HG03558 (cell line): ENCODE measurements around the gene GALE.

Experiments
- ATAC-seq: cut with Tn5 transposase; IDR thresholded peaks from one replicate; pipeline ENCODE4 v1.9.1; 2021; ENCODE audit warnings: moderate number of reproducible peaks; ENCODE audit not compliant: unreplicated experiment; ENCODE audit errors: extremely low read depth

GALE gene

GRCh38 chr1:23759277-23759676 lies 41.3 kb downstream of the GALE start:
- no peak for ATAC-seq

DNA sequence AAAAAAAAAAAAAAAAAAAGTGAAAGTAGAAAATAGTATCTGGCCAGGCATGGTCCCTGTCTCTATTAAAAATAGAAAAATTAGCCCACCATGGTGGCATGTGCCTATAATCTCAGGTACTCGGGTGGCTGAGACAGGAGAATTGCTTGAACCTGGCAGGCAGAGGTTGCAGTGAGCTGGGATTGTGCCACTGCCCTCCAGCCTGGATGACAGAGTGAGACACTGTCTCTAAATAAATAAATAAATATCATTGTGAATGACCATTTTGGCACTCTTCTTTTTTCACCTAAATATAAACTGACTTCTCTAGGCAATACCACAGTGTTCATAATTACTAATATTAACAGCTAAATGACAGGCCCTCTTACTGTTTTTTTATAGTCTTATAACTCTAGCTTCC lies 42.7 kb downstream of the GALE start:
- ATAC-seq: no peak

- no peak for ATAC-seq
Measured at GRCh38 chr1:23756676-23757075, 43.9 kb downstream of the GALE start.

DNA sequence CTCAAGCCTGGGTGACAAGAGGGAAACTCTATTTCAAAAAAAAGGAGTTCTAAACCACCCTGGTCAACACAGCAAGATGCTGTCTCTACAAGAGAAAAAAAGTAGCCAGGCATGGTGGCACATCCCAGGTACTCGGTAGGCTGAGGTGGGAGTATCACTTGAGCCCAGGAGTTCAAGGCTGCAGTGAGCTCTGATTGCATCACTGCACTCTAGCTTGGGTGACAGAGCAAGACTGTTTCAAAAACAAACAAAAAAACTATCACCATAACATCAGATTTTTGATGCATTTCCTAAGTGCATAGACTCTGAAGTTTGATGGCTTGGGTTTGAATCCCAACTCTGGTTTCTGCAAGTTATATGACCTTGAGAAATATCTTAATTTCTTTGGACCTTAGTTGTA lies 47.6 kb downstream of the GALE start:
- ATAC-seq: no peak

DNA sequence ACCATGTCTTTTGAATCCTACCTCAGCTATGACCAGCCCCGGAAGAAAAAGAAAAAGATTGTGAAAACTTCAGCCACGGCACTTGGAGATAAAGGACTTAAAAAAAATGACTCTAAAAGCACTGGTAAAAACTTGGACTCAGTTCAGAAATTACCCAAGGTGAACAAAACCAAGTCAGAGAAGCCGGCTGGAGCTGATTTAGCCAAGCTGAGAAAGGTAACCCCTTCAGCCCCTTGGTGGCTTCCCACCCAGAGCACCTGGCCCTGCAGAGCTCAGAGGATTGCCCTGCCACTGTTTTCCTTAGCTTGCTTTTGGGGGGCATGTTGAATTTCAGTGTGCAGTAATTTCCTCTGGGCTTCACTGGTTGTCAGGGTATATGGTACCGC lies 48.7 kb downstream of the GALE start:
- no peak for ATAC-seq

GRCh38 chr1:23751050-23751814 lies 49.3 kb downstream of the GALE start:
- no peak for ATAC-seq

GRCh38 chr1:23748016-23748415 lies 52.5 kb downstream of the GALE start:
- no peak for ATAC-seq
